Loucy (cell line): ENCODE data around the gene AKAP6.

ENCODE experiments used
- CTCF ChIP-seq: fragments of 200-600 bp; sonication (generic); conservative IDR thresholded peaks from 2 replicates; pipeline ENCODE4 v1.5.1; 2014; ENCODE audit warnings: mild to moderate bottlenecking, antibody characterized with exemption, low read length
- EZH2phosphoT487 ChIP-seq: fragments of 200-600 bp; IDR thresholded peaks from 2 replicates; pipeline ENCODE4 v1.6.1; 2018; ENCODE audit warnings: antibody characterized with exemption, mild to moderate bottlenecking, moderate library complexity, borderline replicate concordance

- no peak for TF ChIP-seq CTCF
- no peak for TF ChIP-seq EZH2phosphoT487
Measured at GRCh38 chr14:32473464-32473855, 144.4 kb downstream of the AKAP6 start.
